HepG2 (cell line): ENCODE results near the gene TLR1. TPM values are rescaled to one million over a fixed set of nuclear protein-coding genes. Genes with fewer than 3 reads are reported as not detected.

Experiments used
- ELF3 ChIP-seq: IDR thresholded peaks from 2 replicates; pipeline ENCODE4 v1.6.1; 2016; ENCODE audit warnings: missing genetic modification reagents, missing compliant biosample characterization
- EP300 ChIP-seq, 3 experiments: sonication (generic) in 1 of 3; formaldehyde crosslinking in 1 of 3; IDR thresholded peaks; 2 replicates each; pipeline versions ENCODE4 v1.5.1 to v1.6.1; 2011 to 2020; ENCODE audit warnings: low read depth in 2 of 3, low read length in 2 of 3, borderline replicate concordance in 1 of 3, improper control_type of control experiment in 1 of 3, mild to moderate bottlenecking in 1 of 3, missing genetic modification reagents in 1 of 3, moderate library complexity in 1 of 3
- KLF13 ChIP-seq: sonication (generic); formaldehyde crosslinking; IDR thresholded peaks from 2 replicates; pipeline ENCODE4 v1.4.0; 2020; ENCODE audit warnings: mild to moderate bottlenecking, missing genetic modification reagents
- MXI1 ChIP-seq: IDR thresholded peaks from 3 replicates; pipeline ENCODE4 v1.6.1; 2012; ENCODE audit warnings: low read depth, low read length, inconsistent platforms, borderline replicate concordance
- REXO4 ChIP-seq: sonication (generic); formaldehyde crosslinking; IDR thresholded peaks from 2 replicates; pipeline ENCODE4 v1.8.0; 2022; ENCODE audit warnings: missing genetic modification reagents, mild to moderate bottlenecking, borderline replicate concordance
- SOX6 ChIP-seq, 2 experiments: fragments of 450-650 bp in 1 of 2; sonication (generic) in 1 of 2; formaldehyde crosslinking in 1 of 2; IDR thresholded peaks; 2 replicates each; pipeline versions ENCODE4 v1.4.0 to v1.6.1; 2017 to 2020; ENCODE audit warnings: antibody characterized with exemption in 1 of 2, mild to moderate bottlenecking in 1 of 2, missing genetic modification reagents in 1 of 2
- THAP11 ChIP-seq: IDR thresholded peaks from 2 replicates; pipeline ENCODE4 v1.6.1; 2016; ENCODE audit warnings: missing biosample characterization, missing genetic modification reagents
- ZNF619 ChIP-seq: sonication (generic); formaldehyde crosslinking; IDR thresholded peaks from 2 replicates; pipeline ENCODE4 v1.4.0; 2020; ENCODE audit warnings: mild to moderate bottlenecking, missing genetic modification reagents
- polyA plus RNA-seq, 8 experiments: library from polyadenylated mRNA; depleted of rRNA in 3 of 8; stranded (reverse) in 7 of 8; unstranded in 1 of 8; fragments of >200 nt; fragmentation: Illumina TruSeq in 4 of 8; extraction: Trizol in 4 of 8; gene quantifications; 2 replicates each; pipeline versions ENCODE4 v1.2.1 to v1.2.3, GENCODE V29; 2011 to 2016; ENCODE audit warnings: low read depth in 4 of 8, missing spikeins in 1 of 8, mixed read lengths in 1 of 8; ENCODE audit not compliant: insufficient read depth in 1 of 8
- total RNA-seq, 5 experiments: library from RNA; depleted of rRNA; stranded (reverse); fragments of >200 nt; fragmentation: Illumina TruSeq; extraction: Trizol; gene quantifications; 2 replicates each; pipeline ENCODE4 v1.2.3, GENCODE V29; 2016; ENCODE audit warnings: low read depth in 1 of 5
- TF ChIP-seq, protein P1 (sequence below): sonication (generic); formaldehyde crosslinking; IDR thresholded peaks from 2 replicates; pipeline ENCODE4 v1.4.0; 2020; ENCODE audit warnings: missing genetic modification reagents, borderline replicate concordance
- TF ChIP-seq, protein P2 (sequence below): IDR thresholded peaks from 2 replicates; pipeline ENCODE4 v1.6.1; 2012; ENCODE audit warnings: low read depth, low read length, improper control_type of control experiment
- TF ChIP-seq, protein P3 (sequence below): IDR thresholded peaks from 2 replicates; pipeline ENCODE4 v1.4.0; 2020; ENCODE audit warnings: mild to moderate bottlenecking, missing genetic modification reagents
- TF ChIP-seq, protein P4 (sequence below): sonication (generic); formaldehyde crosslinking; IDR thresholded peaks from 2 replicates; pipeline ENCODE4 v1.4.0; 2020; ENCODE audit warnings: missing genetic modification reagents, borderline replicate concordance

Gene TLR1
- total and polyA plus RNA-seq, 2 of the 13 experiments (the other 11 are each of a cell fraction or from before 2014, with no cell fraction given): 0.08 to 0.11 TPM

DNA sequence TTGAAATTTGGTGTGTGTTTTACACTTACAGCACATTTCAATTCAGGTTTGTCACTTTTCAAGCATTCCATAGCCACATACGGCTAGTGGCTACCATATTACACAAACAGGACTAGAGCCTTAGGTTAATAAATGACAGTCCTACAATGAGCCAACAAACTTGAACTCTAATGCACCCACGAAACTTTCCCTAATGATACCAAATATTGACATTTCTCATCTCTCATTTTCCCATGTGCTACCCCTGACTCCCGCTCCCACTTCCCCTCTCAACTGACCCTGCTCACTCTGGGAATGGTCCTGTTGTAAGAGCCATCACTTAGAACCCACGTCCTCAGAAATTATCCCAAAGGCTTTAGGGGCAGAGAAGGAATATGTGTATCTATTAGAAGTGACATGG, 16.9 kb downstream of the TLR1 start (continued):
- peak in 1 of 2 experiments; percentile 14; a peak in 1 of 4 replicates for TF ChIP-seq EP300 (IDR thresholded peaks at IDR 0.05; ENCODE audit: low read depth in 2 of 2, low read length in 2 of 2)
- TF ChIP-seq EP300 (CRISPR knock-in tag; IDR thresholded peaks at IDR 0.05; ENCODE audit: borderline replicate concordance): no peak
- no peak for TF ChIP-seq REXO4 (CRISPR knock-in tag)
- TF ChIP-seq, protein P1, sequence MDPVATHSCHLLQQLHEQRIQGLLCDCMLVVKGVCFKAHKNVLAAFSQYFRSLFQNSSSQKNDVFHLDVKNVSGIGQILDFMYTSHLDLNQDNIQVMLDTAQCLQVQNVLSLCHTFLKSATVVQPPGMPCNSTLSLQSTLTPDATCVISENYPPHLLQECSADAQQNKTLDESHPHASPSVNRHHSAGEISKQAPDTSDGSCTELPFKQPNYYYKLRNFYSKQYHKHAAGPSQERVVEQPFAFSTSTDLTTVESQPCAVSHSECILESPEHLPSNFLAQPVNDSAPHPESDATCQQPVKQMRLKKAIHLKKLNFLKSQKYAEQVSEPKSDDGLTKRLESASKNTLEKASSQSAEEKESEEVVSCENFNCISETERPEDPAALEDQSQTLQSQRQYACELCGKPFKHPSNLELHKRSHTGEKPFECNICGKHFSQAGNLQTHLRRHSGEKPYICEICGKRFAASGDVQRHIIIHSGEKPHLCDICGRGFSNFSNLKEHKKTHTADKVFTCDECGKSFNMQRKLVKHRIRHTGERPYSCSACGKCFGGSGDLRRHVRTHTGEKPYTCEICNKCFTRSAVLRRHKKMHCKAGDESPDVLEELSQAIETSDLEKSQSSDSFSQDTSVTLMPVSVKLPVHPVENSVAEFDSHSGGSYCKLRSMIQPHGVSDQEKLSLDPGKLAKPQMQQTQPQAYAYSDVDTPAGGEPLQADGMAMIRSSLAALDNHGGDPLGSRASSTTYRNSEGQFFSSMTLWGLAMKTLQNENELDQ (CRISPR knock-in tag): no peak
- peak; percentile 29; the same call in 1 of the 3 replicates for TF ChIP-seq MXI1
- TF ChIP-seq, protein P2, sequence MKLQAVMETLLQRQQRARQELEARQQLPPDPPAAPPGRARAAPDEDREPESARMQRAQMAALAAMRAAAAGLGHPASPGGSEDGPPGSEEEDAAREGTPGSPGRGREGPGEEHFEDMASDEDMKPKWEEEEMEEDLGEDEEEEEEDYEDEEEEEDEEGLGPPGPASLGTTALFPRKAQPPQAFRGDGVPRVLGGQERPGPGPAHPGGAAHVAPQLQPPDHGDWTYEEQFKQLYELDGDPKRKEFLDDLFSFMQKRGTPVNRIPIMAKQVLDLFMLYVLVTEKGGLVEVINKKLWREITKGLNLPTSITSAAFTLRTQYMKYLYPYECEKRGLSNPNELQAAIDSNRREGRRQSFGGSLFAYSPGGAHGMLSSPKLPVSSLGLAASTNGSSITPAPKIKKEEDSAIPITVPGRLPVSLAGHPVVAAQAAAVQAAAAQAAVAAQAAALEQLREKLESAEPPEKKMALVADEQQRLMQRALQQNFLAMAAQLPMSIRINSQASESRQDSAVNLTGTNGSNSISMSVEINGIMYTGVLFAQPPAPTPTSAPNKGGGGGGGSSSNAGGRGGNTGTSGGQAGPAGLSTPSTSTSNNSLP: peak; percentile 20; the same call in 1 of the 2 replicates
- no peak for TF ChIP-seq SOX6 (IDR thresholded peaks at IDR 0.05)
- TF ChIP-seq SOX6 (CRISPR knock-in tag; IDR thresholded peaks at IDR 0.05): peak; percentile 79
- no peak for TF ChIP-seq ZNF619 (CRISPR knock-in tag)
- TF ChIP-seq, protein P3, sequence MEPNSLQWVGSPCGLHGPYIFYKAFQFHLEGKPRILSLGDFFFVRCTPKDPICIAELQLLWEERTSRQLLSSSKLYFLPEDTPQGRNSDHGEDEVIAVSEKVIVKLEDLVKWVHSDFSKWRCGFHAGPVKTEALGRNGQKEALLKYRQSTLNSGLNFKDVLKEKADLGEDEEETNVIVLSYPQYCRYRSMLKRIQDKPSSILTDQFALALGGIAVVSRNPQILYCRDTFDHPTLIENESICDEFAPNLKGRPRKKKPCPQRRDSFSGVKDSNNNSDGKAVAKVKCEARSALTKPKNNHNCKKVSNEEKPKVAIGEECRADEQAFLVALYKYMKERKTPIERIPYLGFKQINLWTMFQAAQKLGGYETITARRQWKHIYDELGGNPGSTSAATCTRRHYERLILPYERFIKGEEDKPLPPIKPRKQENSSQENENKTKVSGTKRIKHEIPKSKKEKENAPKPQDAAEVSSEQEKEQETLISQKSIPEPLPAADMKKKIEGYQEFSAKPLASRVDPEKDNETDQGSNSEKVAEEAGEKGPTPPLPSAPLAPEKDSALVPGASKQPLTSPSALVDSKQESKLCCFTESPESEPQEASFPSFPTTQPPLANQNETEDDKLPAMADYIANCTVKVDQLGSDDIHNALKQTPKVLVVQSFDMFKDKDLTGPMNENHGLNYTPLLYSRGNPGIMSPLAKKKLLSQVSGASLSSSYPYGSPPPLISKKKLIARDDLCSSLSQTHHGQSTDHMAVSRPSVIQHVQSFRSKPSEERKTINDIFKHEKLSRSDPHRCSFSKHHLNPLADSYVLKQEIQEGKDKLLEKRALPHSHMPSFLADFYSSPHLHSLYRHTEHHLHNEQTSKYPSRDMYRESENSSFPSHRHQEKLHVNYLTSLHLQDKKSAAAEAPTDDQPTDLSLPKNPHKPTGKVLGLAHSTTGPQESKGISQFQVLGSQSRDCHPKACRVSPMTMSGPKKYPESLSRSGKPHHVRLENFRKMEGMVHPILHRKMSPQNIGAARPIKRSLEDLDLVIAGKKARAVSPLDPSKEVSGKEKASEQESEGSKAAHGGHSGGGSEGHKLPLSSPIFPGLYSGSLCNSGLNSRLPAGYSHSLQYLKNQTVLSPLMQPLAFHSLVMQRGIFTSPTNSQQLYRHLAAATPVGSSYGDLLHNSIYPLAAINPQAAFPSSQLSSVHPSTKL (CRISPR knock-in tag): peak; percentile 81
- no peak for TF ChIP-seq KLF13 (CRISPR knock-in tag)
- peak; percentile 34; the same call in 1 of the 2 replicates for TF ChIP-seq ELF3 (CRISPR knock-in tag)
- TF ChIP-seq THAP11 (CRISPR knock-in tag): 0 out of 2 replicates have a peak, but pooled peaks have one; percentile 15
- TF ChIP-seq, protein P4, sequence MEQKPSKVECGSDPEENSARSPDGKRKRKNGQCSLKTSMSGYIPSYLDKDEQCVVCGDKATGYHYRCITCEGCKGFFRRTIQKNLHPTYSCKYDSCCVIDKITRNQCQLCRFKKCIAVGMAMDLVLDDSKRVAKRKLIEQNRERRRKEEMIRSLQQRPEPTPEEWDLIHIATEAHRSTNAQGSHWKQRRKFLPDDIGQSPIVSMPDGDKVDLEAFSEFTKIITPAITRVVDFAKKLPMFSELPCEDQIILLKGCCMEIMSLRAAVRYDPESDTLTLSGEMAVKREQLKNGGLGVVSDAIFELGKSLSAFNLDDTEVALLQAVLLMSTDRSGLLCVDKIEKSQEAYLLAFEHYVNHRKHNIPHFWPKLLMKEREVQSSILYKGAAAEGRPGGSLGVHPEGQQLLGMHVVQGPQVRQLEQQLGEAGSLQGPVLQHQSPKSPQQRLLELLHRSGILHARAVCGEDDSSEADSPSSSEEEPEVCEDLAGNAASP (CRISPR knock-in tag): peak; percentile 48; the same call in 1 of the 2 replicates
